Measurements from ENCODE around the gene PDHA1. TPM values are rescaled to one million over a fixed set of nuclear protein-coding genes. Genes with fewer than 3 reads are reported as not detected.
A peak's percentile ranks its signal among the peaks of the same experiment; 100 is the strongest.

Gene PDHA1
- total and polyA plus RNA-seq, 9 of the 15 experiments (the other 6 are each of a cell fraction or from before 2014, with no cell fraction given), result 352 to 882 (median 446) TPM

DNA sequence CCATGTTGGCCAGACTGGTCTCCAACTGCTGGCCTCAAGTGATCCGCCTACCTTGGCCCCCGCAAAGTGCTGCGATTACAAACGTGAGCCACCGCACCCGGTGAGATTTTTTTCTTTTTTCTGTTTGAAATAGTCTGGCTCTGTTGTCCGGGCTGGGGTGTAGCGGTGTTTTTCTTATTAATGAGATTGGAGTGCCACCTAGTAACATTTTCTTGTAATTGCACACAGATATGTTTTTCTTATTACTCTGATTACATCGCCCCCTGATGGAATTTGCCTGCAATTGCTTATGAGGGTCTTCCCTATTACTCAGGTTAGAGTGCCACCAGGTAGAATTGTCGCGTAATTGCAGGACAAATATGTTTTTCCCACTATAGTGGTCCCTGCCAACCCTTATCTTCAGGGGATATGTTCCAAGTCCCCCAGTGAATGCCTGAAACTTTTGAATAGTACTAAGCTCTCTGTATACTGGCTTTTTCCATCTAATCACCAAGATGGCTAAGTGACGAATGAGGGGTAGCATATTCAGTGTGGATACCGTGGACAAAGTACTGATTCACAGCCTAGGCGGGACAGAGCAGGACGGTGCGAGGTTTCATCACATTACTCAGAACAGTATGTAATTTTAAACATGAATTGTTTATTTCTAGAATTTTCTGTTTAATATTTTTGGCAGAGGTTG is 8.6 kb upstream of the PDHA1 start:
- H3K79me2 ChIP-seq (ENCODE audit: control insufficient read depth, insufficient read depth, low read length), result no peaks in the 10 kb centered on the region
- POLR2A ChIA-PET, result interaction anchor here (1.0 kb wide), 1 partner anchor 413 kb away, joined by 3 read pairs; no protein-coding TSS in a partner anchor
- H3K4me2 ChIP-seq (ENCODE audit: insufficient read depth, low read length), result no peak overlapping the region
- peak; percentile 27 to 59 (median 46) for DNase-seq (ENCODE audit: extremely low read depth in 1 of 4, low spot score in 3 of 4)
- BruUV-seq (replicated peaks), result no TSS peak
- FAIRE-seq, result peak; percentile 58
- H2AFZ ChIP-seq (ENCODE audit: low read depth, low read length), result no peak overlapping the region
- peaks cover 2% of the 10 kb centered on the region; the same call in 1 of the 2 replicates for H3K9me3 ChIP-seq (replicated peaks; ENCODE audit: control insufficient read depth, insufficient read depth, low read depth, low read length)
- intact Hi-C loops (cut with micrococcal nuclease) (loop anchor here (1.0 to 10.0 kb wide), 6 partner anchors 228 to 1588 kb away; no protein-coding TSS in a partner anchor), in situ Hi-C loops (cut with MboI) (loop anchor here (5.0 kb wide), 1 partner anchor 943 kb away; no protein-coding TSS in a partner anchor)
- no peaks in the 10 kb centered on the region for H3K9me1 ChIP-seq (ENCODE audit: control insufficient read depth, insufficient read depth, low read length)
- H3K4me3 ChIP-seq, result no peak overlapping the region
- no peak overlapping the region for H3K27ac ChIP-seq (ENCODE audit: extremely low read depth, low read depth, low read length)
- WGBS (ENCODE audit: insufficient coverage, low coverage, missing lambda C conversion rate), result 54% methylated on average over 16 of the region's 16 CpGs
- H3K36me3 ChIP-seq (ENCODE audit: control insufficient read depth, insufficient read depth, low read length), result no peaks in the 10 kb centered on the region
- H3K4me1 ChIP-seq (replicated peaks in 1 of 2; ENCODE audit: control insufficient read depth in 2 of 2, insufficient read depth in 2 of 2, low read length in 2 of 2), result no peaks in the 10 kb centered on the region
- H3K27me3 ChIP-seq (ENCODE audit: control insufficient read depth in 2 of 2, insufficient read depth in 2 of 2, low read length in 2 of 2), result peaks cover 5 to 24% of the 10 kb centered on the region in 2 experiments; a peak in 4 of 5 replicates
- no peaks in the 10 kb centered on the region for H4K20me1 ChIP-seq (replicated peaks; ENCODE audit: control insufficient read depth, insufficient read depth, low read length)
- CTCF ChIA-PET (ENCODE audit: low intra/inter-chr PET ratio), result interaction anchor here (0.6 to 2.8 kb wide), 8 partner anchors 179 to 944 kb away, joined by 3 to 69 read pairs (median 4); no protein-coding TSS in a partner anchor
- H3K9ac ChIP-seq (ENCODE audit: insufficient read depth in 1 of 2, low read depth in 2 of 2, low read length in 2 of 2), result no peak overlapping the region
- peak; percentile 83 for ATAC-seq
- TF ChIP-seq RAD21 (CRISPR knock-in tag; conservative IDR thresholded peaks at IDR 0.05 in 1 of 2, IDR thresholded peaks at IDR 0.05 in 1 of 2) (peak; percentile 28 to 60; a peak in 3 of 4 replicates), HNRNPH1 (optimal IDR thresholded peaks at IDR 0.05; ENCODE audit: low read depth, low read length) (no peak), TEAD4 (IDR thresholded peaks at IDR 0.05; ENCODE audit: low read length) (peak; percentile 48; the same call in 1 of the 2 replicates), TEAD4 (CRISPR knock-in tag; IDR thresholded peaks at IDR 0.05; ENCODE audit: borderline replicate concordance) (no peak), ARHGAP35 (IDR thresholded peaks at IDR 0.05; ENCODE audit: partially characterized antibody) (no peak), ZNF121 (CRISPR knock-in tag; conservative IDR thresholded peaks at IDR 0.05) (peak; percentile 47), CBX3 (IDR thresholded peaks at IDR 0.05; ENCODE audit: borderline replicate concordance in 1 of 2, low read length in 2 of 2) (peak in 1 of 2 experiments; percentile 72; a peak in 2 of 3 replicates), SMC3 (conservative IDR thresholded peaks at IDR 0.05; ENCODE audit: insufficient read depth, low read depth, low read length) (0 out of 2 replicates have a peak, but pooled peaks have one; percentile 22)
- TF ChIP-seq, protein P1, sequence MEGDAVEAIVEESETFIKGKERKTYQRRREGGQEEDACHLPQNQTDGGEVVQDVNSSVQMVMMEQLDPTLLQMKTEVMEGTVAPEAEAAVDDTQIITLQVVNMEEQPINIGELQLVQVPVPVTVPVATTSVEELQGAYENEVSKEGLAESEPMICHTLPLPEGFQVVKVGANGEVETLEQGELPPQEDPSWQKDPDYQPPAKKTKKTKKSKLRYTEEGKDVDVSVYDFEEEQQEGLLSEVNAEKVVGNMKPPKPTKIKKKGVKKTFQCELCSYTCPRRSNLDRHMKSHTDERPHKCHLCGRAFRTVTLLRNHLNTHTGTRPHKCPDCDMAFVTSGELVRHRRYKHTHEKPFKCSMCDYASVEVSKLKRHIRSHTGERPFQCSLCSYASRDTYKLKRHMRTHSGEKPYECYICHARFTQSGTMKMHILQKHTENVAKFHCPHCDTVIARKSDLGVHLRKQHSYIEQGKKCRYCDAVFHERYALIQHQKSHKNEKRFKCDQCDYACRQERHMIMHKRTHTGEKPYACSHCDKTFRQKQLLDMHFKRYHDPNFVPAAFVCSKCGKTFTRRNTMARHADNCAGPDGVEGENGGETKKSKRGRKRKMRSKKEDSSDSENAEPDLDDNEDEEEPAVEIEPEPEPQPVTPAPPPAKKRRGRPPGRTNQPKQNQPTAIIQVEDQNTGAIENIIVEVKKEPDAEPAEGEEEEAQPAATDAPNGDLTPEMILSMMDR (IDR thresholded peaks at IDR 0.05 in 2 of 3, conservative IDR thresholded peaks at IDR 0.05 in 1 of 3; ENCODE audit: insufficient read depth in 2 of 3, low read depth in 1 of 3, low read length in 3 of 3), result peak; percentile 78 to 98 (median 98)
- TF ChIP-seq, protein P2, sequence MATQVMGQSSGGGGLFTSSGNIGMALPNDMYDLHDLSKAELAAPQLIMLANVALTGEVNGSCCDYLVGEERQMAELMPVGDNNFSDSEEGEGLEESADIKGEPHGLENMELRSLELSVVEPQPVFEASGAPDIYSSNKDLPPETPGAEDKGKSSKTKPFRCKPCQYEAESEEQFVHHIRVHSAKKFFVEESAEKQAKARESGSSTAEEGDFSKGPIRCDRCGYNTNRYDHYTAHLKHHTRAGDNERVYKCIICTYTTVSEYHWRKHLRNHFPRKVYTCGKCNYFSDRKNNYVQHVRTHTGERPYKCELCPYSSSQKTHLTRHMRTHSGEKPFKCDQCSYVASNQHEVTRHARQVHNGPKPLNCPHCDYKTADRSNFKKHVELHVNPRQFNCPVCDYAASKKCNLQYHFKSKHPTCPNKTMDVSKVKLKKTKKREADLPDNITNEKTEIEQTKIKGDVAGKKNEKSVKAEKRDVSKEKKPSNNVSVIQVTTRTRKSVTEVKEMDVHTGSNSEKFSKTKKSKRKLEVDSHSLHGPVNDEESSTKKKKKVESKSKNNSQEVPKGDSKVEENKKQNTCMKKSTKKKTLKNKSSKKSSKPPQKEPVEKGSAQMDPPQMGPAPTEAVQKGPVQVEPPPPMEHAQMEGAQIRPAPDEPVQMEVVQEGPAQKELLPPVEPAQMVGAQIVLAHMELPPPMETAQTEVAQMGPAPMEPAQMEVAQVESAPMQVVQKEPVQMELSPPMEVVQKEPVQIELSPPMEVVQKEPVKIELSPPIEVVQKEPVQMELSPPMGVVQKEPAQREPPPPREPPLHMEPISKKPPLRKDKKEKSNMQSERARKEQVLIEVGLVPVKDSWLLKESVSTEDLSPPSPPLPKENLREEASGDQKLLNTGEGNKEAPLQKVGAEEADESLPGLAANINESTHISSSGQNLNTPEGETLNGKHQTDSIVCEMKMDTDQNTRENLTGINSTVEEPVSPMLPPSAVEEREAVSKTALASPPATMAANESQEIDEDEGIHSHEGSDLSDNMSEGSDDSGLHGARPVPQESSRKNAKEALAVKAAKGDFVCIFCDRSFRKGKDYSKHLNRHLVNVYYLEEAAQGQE (IDR thresholded peaks at IDR 0.05; ENCODE audit: borderline replicate concordance), result 0 out of 2 replicates have a peak, but pooled peaks have one; percentile 19
- TF ChIP-seq, protein P2 (CRISPR knock-in tag; IDR thresholded peaks at IDR 0.05; ENCODE audit: low read depth), result no peak

Data from K562 (cell line).